ENCODE results near the gene ZNF746.

ZNF746 gene

GRCh38 chr7:149427893-149428292 lies 69.7 kb downstream of the ZNF746 start:
- DNase-seq (ENCODE audit: low read depth in 2 of 2): no peak

- no peak for DNase-seq (ENCODE audit: low read depth in 2 of 2)
These were observed 70.4 kb downstream of the ZNF746 start for GRCh38 chr7:149427096-149427680.

GRCh38 chr7:149423449-149424110 lies 74.0 kb downstream of the ZNF746 start:
- DNase-seq (ENCODE audit: low read depth in 2 of 2): no peak

GRCh38 chr7:149422914-149423301 lies 74.7 kb downstream of the ZNF746 start:
- peak; percentile 6 to 22 for DNase-seq (ENCODE audit: low read depth in 2 of 2)
